Smooth muscle cell (in vitro differentiated cells): ENCODE measurements around the gene GPC5. TPM values are rescaled to one million over a fixed set of nuclear protein-coding genes. Genes with fewer than 3 reads are reported as not detected.

ENCODE experiments used
- DNase-seq: peaks from one replicate; lab custom pipeline; 2025; ENCODE audit not compliant: unreplicated experiment; lab: John Stamatoyannopoulos, UW
- H2AFZ ChIP-seq: fragments of 200-600 bp; sonication (generic); 2 replicates; pipeline ENCODE4 v1.6.0; 2016; ENCODE audit warnings: antibody characterized with exemption, low read depth, mild to moderate bottlenecking
- H3F3A ChIP-seq: fragments of 200-600 bp; sonication (generic); 2 replicates; pipeline ENCODE4 v1.6.0; 2017; ENCODE audit warnings: antibody characterized with exemption, low read depth
- H3K27ac ChIP-seq: fragments of 200-600 bp; sonication (generic); 2 replicates; pipeline ENCODE4 v1.5.1; 2016; ENCODE audit warnings: low read depth, mild to moderate bottlenecking
- H3K27me3 ChIP-seq: fragments of 200-600 bp; sonication (generic); 2 replicates; pipeline ENCODE4 v1.6.1; 2016; ENCODE audit warnings: low read depth, mild to moderate bottlenecking
- H3K36me3 ChIP-seq: fragments of 200-600 bp; sonication (generic); 2 replicates; pipeline ENCODE4 v1.5.1; 2016; ENCODE audit warnings: low read depth
- H3K4me1 ChIP-seq: fragments of 200-600 bp; sonication (generic); 2 replicates; pipeline ENCODE4 v1.5.1; 2016; ENCODE audit warnings: low read depth
- H3K4me2 ChIP-seq: fragments of 200-600 bp; sonication (generic); 2 replicates; pipeline ENCODE4 v1.6.0; 2016; ENCODE audit warnings: mild to moderate bottlenecking
- H3K4me3 ChIP-seq: fragments of 200-600 bp; sonication (generic); 2 replicates; pipeline ENCODE4 v1.5.1; 2016; ENCODE audit warnings: mild to moderate bottlenecking
- H3K79me2 ChIP-seq: fragments of 200-600 bp; sonication (generic); 2 replicates; pipeline ENCODE4 v1.6.0; 2016; ENCODE audit warnings: low read depth, mild to moderate bottlenecking
- H3K9ac ChIP-seq: fragments of 200-600 bp; sonication (generic); 2 replicates; pipeline ENCODE4 v1.6.0; 2016; ENCODE audit warnings: low read depth
- H3K9me3 ChIP-seq: fragments of 200-600 bp; sonication (generic); replicated peaks from 2 replicates; pipeline ENCODE4 v1.5.1; 2016; ENCODE audit warnings: low read depth
- H4K20me1 ChIP-seq: fragments of 200-600 bp; sonication (generic); 2 replicates; pipeline ENCODE4 v1.6.0; 2016; ENCODE audit warnings: low read depth
- WGBS: methylation state at CpG from one replicate; pipeline ENCODE4 v1.1.7; 2016; ENCODE audit warnings: low lambda C conversion rate; 5-methylcytosine and 5-hydroxymethylcytosine counted together
- polyA plus RNA-seq: library from polyadenylated mRNA; unstranded; fragments of >200 nt; fragmentation: Nextera tagmentation; extraction: Ambion mirVana; gene quantifications from 2 replicates; pipeline ENCODE4 v1.2.1, GENCODE V29; 2016
- total RNA-seq: library from RNA; depleted of rRNA; stranded (reverse); fragments of >200 nt; gene quantifications from 2 replicates; pipeline ENCODE4 v1.2.3, GENCODE V29; 2014
- TF ChIP-seq, protein P1 (sequence below): fragments of 200-600 bp; sonication (generic); IDR thresholded peaks from 2 replicates; pipeline ENCODE4 v1.5.1; 2017; ENCODE audit warnings: borderline replicate concordance, mild to moderate bottlenecking, antibody characterized with exemption; ENCODE audit not compliant: insufficient read depth, poor library complexity, severe bottlenecking

Gene GPC5
- total and polyA plus RNA-seq, 2 experiments from 2014 or later, result 0.99 to 1.0 TPM

DNA sequence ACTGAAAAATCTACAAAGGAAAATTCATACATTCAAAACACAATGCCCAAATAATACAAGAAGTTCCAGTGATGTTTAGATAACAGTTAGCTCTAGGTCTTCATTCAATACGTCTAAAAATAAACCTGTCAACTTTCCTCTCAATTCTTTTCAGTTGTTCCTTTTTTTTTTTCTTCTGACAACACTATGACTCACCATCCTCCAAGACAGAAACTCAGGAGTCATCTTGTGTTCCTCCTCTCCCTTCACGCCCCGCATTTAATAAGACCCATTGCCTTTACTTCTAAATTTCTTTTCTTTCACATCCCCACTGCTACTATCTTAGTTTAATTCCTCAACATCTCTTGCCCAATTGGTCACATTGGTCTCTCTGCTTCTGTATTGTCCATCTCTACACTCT is 759.9 kb downstream of the GPC5 start:
- DNase-seq, result no peak
- Histone ChIP-seq H4K20me1 (no peaks in the 10 kb centered on the region), H2AFZ (no peak overlapping the region), H3K27ac (no peak overlapping the region), H3K4me2 (no peak overlapping the region), H3K4me3 (no peak overlapping the region), H3K79me2 (no peaks in the 10 kb centered on the region), H3K9ac (no peak overlapping the region), H3K4me1 (no peaks in the 10 kb centered on the region), H3F3A (no peaks in the 10 kb centered on the region), H3K27me3 (no peaks in the 10 kb centered on the region), H3K36me3 (no peaks in the 10 kb centered on the region), H3K9me3 (no peaks in the 10 kb centered on the region)
- 36% methylated on average over 3 of the region's 3 CpGs for WGBS
- TF ChIP-seq, protein P1, sequence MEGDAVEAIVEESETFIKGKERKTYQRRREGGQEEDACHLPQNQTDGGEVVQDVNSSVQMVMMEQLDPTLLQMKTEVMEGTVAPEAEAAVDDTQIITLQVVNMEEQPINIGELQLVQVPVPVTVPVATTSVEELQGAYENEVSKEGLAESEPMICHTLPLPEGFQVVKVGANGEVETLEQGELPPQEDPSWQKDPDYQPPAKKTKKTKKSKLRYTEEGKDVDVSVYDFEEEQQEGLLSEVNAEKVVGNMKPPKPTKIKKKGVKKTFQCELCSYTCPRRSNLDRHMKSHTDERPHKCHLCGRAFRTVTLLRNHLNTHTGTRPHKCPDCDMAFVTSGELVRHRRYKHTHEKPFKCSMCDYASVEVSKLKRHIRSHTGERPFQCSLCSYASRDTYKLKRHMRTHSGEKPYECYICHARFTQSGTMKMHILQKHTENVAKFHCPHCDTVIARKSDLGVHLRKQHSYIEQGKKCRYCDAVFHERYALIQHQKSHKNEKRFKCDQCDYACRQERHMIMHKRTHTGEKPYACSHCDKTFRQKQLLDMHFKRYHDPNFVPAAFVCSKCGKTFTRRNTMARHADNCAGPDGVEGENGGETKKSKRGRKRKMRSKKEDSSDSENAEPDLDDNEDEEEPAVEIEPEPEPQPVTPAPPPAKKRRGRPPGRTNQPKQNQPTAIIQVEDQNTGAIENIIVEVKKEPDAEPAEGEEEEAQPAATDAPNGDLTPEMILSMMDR, result no peak

DNA sequence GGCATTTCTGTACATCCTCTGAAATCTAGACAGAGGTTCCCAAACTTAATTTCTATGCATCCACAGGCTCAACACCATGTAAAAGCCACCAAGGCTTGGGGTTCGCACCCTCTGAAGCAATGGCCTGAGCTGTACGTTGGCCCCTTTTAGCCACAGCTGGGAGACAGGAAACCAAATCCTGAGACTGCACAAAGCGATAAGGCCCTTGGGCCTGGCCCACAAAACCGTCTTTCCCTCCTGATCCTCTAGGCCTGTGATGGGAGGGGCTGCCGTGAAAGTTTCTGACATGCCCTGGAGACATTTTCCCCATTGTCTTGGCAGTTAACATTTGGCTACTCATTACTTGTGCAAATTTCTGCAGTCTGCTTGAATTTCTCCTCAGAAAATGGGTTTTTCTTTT is 766.4 kb downstream of the GPC5 start:
- Histone ChIP-seq H2AFZ (no peak overlapping the region), H3K4me1 (no peaks in the 10 kb centered on the region), H3K9ac (no peak overlapping the region), H3K4me2 (no peak overlapping the region), H3K36me3 (no peaks in the 10 kb centered on the region), H3K4me3 (no peak overlapping the region), H3K27ac (no peak overlapping the region), H3K9me3 (no peaks in the 10 kb centered on the region), H4K20me1 (no peaks in the 10 kb centered on the region), H3K27me3 (no peaks in the 10 kb centered on the region), H3K79me2 (no peaks in the 10 kb centered on the region), H3F3A (no peaks in the 10 kb centered on the region)
- 63% methylated on average over 5 of the region's 5 CpGs for WGBS
- TF ChIP-seq, protein P1, result no peak
- DNase-seq, result no peak

- Histone ChIP-seq H2AFZ (no peak overlapping the region), H3K9ac (no peak overlapping the region), H3K27ac (no peak overlapping the region), H3K79me2 (no peaks in the 10 kb centered on the region), H3K27me3 (peaks cover 10% of the 10 kb centered on the region), H3K4me3 (no peak overlapping the region), H3K9me3 (no peaks in the 10 kb centered on the region), H4K20me1 (no peaks in the 10 kb centered on the region), H3K36me3 (no peaks in the 10 kb centered on the region), H3F3A (no peaks in the 10 kb centered on the region), H3K4me1 (no peaks in the 10 kb centered on the region), H3K4me2 (no peak overlapping the region)
- no peak for DNase-seq
- 94% methylated on average over 1 of the region's 1 CpG for whole genome bisulfite sequencing
- TF ChIP-seq, protein P1, result no peak
Measured at GRCh38 chr13:92172191-92172590, 773.8 kb downstream of the GPC5 start.

- H2AFZ ChIP-seq, result no peak overlapping the region
- no peaks in the 10 kb centered on the region for H3K9me3 ChIP-seq
- no peak overlapping the region for H3K4me2 ChIP-seq
- H3K36me3 ChIP-seq, result no peaks in the 10 kb centered on the region
- 92% methylated on average over 2 of the region's 2 CpGs for WGBS
- no peaks in the 10 kb centered on the region for H3K4me1 ChIP-seq
- no peak overlapping the region for H3K27ac ChIP-seq
- no peak for DNase-seq
- H3F3A ChIP-seq, result no peaks in the 10 kb centered on the region
- H4K20me1 ChIP-seq, result no peaks in the 10 kb centered on the region
- TF ChIP-seq, protein P1, result no peak
- H3K79me2 ChIP-seq, result no peaks in the 10 kb centered on the region
- no peak overlapping the region for H3K9ac ChIP-seq
- peaks cover 10% of the 10 kb centered on the region for H3K27me3 ChIP-seq
- H3K4me3 ChIP-seq, result no peak overlapping the region
Measured at GRCh38 chr13:92173254-92173653, 774.8 kb downstream of the GPC5 start.
